Measurements from ENCODE around the gene ST6GALNAC1. TPM values are rescaled to one million over a fixed set of nuclear protein-coding genes. Genes with fewer than 3 reads are reported as not detected.

ST6GALNAC1 gene, protein sequence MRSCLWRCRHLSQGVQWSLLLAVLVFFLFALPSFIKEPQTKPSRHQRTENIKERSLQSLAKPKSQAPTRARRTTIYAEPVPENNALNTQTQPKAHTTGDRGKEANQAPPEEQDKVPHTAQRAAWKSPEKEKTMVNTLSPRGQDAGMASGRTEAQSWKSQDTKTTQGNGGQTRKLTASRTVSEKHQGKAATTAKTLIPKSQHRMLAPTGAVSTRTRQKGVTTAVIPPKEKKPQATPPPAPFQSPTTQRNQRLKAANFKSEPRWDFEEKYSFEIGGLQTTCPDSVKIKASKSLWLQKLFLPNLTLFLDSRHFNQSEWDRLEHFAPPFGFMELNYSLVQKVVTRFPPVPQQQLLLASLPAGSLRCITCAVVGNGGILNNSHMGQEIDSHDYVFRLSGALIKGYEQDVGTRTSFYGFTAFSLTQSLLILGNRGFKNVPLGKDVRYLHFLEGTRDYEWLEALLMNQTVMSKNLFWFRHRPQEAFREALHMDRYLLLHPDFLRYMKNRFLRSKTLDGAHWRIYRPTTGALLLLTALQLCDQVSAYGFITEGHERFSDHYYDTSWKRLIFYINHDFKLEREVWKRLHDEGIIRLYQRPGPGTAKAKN
- 0.26 TPM in 1 of 2 replicates, not detected in the other for total RNA-seq

DNA sequence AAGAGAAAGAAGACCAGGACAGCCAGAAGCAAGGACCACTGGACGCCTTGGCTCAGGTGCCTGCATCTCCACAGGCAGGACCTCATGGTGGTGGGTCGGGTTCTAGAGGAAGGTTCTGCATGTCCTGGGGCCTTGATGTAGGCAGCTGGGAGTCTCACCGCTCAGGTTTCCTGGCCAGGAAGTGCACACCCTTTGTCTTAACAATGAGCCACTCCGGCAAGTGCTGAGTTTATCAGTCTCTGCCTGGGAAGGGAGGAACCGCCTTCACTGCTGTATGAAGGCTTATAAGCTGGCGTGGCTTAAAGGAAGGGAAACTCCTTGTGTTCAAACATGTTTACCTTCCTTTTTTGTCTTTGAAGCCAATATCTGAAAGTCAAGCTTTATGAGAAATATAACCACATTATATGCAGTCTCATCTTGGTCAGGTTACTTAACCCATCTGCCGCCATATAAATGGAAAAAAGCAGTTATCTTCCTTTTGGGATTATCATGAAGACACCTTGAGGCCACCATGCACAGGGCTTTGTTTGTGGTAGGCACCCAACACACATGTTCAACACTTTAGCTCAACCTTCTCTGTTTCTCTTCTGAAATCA lies at the start of gene ST6GALNAC1:
ST6GALNAC1 (minus strand) TSS at position 205 of the 596 bp plus-strand sequence; CDS start at position 86, 119 bp downstream.

DNA sequence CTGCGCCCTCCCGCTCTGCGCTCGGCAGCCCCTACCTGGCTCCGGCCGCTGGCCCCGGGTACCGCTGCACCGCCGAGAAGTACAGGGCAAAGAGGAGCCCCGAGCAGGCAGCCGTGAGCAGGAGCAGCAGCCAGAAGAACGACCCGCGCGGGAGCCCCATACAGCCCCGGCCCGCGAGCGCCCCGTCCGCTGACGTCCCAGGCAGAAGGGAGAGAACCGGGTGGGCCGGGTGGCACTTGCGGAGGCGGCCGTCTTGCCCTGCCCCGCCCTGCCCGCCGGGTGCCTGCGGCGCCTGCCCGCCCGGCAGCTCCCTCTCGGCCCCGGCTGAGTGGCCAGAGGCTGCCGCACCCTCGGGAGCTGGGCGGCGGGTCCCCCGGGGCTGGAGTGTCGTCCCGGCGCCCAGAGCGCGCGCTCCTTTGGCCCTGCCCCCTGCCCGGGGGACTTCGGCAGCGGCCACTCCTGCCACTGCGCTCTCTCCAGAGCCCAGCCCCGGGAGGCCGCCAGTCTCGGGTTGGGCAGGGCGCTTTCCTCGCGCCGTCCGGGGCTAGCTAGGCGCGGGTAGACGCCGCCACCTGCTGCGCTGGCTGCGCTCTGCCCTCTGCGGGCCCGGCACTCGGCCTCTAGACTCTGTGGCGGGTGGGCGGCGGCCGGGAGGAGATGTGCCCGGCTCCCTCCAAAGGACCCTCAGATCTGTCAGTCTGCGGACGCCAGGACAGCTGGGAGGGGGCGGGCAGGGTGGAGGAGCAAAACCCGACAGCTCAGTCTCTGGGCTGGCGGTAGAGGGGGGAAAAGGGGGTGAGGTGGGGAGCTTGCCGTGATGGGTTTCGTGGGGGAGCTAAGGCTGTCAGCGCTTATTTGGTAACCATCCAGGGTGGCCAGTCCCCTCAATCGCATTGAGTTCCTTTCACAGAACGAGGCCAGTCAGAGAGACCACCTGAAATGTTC lies 57.6 kb downstream of the ST6GALNAC1 start, which contains the start of gene ST6GALNAC2:
ST6GALNAC2 (minus strand) TSS at position 212 of the 945 bp plus-strand sequence; CDS start at position 160, 52 bp downstream.

Other genes starting within 250 kb of the ST6GALNAC1 start
- gene UBE2O, start 190.6 kb downstream of the ST6GALNAC1 start, total RNA-seq: 13.4 and 29.1 TPM in 2 replicates
- gene AANAT, start 176.2 kb downstream of the ST6GALNAC1 start, total RNA-seq: not detected in 2 replicates
- gene RHBDF2, start 142.3 kb downstream of the ST6GALNAC1 start, total RNA-seq: 12.5 and 51.8 TPM in 2 replicates
- 92.3 and 137 TPM in 2 replicates for gene CYGB, start 106.0 kb downstream of the ST6GALNAC1 start, total RNA-seq
- gene PRCD, start 103.7 kb downstream of the ST6GALNAC1 start, total RNA-seq: 3.7 and 14.2 TPM in 2 replicates
- gene ST6GALNAC2, start 57.9 kb downstream of the ST6GALNAC1 start, total RNA-seq: 0.72 and 2.5 TPM in 2 replicates
- 74.6 and 180 TPM in 2 replicates for gene MXRA7, start 67.2 kb upstream of the ST6GALNAC1 start, total RNA-seq
- 27.5 and 30.2 TPM in 2 replicates for gene JMJD6, start 82.8 kb upstream of the ST6GALNAC1 start, total RNA-seq
- gene METTL23, start 83.1 kb upstream of the ST6GALNAC1 start, total RNA-seq: 34.4 and 37.9 TPM in 2 replicates
- 207 and 239 TPM in 2 replicates for gene SRSF2, start 93.6 kb upstream of the ST6GALNAC1 start, total RNA-seq
- gene MFSD11, start 94.4 kb upstream of the ST6GALNAC1 start, total RNA-seq: 12.8 and 23.7 TPM in 2 replicates
- gene MGAT5B, start 224.6 kb upstream of the ST6GALNAC1 start, total RNA-seq: 0.08 and 1.0 TPM in 2 replicates

Data from epithelial cell of alveolus of lung (primary cell).